Glomerular endothelial cell (primary cell): ENCODE results near the gene TMEM178B. TPM values are rescaled to one million over a fixed set of nuclear protein-coding genes. Genes with fewer than 3 reads are reported as not detected.

Experiments
- DNase-seq: peaks from one replicate; pipeline ENCODE4 v3.0.0-alpha.2; 2011; ENCODE audit warnings: low read depth, low spot score; ENCODE audit errors: extremely low read depth
- total RNA-seq: library from RNA; depleted of rRNA; stranded (reverse); fragments of >200 nt; gene quantifications from 2 replicates; pipeline ENCODE4 v1.2.3, GENCODE V29; 2015

Gene TMEM178B
- total RNA-seq, 1 donor from 2014 or later: 1.1 TPM

DNA sequence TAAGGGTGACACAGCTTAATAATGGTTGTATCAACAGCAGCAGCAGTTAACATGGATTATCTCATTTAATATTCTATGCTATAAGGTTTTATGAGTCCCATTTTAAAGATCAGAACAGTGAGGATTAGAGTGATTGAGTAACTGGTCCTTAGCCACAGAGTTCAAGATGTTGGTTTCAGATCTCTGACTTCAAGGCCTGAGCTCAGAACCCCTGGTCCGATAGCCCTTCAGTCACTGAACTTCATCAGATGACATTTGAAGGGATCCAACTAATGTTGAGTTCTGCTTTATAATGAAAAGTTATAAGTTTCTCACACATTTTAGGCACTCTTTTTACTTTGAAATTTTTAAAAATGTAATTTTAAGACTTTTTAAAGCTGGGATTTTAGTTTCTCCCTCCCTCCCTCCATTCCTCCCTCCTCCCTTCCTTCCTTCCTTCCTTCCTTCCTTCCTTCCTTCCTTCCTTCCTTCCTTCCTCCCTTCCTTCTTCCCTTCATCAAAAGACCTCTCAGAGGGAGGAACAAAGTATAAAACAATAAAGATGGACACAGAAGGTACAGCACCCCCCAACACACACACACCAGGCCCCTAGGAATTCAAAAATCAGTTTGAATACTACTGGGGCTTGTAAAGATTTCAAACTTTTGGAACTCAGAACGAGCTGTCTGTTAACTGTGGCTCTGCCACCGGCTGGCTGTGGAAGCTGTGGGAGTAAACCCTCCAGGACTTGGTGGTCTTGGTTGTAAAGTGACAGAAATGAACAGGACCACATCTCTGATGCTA lies 270.5 kb downstream of the TMEM178B start:
- DNase-seq: no peak

DNA sequence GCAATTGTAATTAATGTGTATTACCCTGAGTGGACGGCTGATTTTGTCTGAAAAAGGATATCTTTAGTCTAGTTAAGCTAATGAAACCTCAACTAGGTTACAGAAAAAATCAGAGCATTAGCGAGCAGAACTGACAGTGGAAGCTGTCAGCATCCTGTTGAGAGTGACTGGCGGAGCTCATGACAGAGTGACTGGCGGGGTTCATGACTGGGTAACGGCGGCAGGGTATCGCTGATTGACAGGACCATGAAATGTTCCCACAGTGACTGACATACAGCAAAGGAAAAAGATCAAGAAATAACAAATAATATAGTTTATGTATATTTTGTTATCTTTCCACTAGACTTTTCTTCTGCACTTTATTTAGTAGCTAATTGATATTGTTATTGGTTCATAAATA lies 274.9 kb downstream of the TMEM178B start:
- no peak for DNase-seq

DNA sequence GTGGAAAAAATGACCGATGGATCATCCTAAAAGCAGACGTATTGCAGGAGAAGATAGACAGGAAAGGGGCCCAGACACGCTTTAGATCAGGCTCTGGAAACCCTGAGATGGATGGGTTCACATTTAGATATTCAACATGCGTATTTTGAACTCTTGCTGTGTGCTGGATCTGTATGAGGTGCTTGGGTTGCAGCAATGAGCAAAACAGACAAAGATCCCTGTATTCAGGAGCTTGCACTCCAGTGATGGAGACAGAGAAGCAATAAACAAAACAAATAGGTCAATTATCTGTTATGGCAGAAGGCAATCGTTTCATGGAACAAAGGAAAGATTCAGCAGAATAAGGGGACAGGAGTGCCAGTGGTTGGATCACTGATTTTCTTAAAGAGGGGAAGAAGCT lies 275.5 kb downstream of the TMEM178B start:
- no peak for DNase-seq

GRCh38 chr7:141349804-141350203 lies 275.9 kb downstream of the TMEM178B start:
- DNase-seq: no peak

GRCh38 chr7:141351175-141351574 lies 277.3 kb downstream of the TMEM178B start:
- DNase-seq: no peak

DNA sequence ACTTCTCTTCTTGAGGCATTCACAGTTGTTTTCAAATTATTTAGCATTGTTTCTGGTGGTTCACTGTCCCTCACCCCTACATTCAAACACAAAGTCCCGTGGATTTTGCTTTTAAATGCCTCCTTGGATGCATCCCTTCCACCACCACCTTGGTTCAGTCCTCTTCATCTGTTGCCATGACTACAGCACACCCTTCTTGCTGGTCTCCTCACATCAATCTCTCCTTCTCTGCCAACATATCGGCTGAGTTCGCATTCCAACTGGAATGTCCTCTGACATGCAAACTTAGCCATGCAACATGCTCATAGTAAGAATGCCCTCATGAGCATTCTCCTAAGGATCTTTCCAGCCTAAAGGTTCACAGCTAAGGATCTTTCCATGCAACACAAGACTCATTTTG lies 279.1 kb downstream of the TMEM178B start:
- no peak for DNase-seq

DNA sequence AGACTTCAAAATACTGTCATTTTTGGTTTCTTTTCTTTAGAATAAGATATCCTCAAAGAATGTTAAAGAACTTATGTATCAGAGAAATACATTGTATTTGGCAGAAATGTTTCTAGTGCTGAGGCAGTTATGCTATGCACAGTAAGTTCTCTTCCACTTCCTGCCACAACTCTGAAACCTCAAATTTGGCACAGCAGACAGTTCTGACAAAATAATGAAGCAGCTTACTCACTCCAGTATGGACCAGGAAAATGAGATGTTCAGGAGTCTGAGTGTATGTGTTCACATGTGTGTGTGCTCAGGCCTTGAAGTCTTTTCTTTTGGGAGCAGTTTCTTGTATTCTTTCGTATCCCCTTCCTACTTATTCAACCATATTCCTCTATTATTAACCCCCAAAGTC lies 280.4 kb downstream of the TMEM178B start:
- DNase-seq: no peak

DNA sequence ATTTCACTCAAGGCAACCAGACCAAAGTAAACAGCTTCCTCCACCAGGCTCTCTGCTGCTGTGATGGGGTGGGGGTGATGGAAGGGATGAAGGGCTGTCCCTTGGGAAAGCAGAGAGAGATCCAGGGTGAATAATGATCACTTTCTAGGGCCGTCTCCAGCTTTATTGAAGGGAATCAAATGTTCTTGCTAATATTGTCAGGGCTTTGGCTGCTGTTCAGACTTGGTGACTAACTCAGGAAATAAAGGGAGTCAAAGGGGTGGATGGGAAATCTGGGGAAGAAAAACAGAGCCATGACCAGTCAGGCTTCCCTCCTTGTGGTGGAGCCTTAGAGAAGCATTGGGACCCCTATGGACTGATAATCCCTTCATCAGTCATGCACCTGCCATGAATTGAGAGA lies 281.2 kb downstream of the TMEM178B start:
- no peak for DNase-seq

DNA sequence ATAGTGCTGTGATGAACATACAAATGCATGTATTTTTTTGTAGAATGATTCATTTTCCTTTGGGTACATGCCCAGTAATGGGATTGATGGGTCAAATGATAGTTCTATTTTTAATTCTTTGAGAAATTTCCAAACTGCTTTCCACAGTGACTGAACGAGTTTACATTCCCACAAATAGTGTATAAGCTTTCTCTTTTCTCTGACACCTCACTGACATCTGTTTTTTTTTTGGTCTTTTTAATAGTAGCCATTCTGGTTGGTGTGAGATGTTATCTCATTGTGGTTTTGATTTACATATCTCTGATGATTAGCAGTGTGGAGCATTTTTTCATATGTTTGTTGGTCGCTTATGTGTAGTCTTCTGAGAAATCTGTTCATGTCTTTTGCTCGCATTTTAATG lies 282.3 kb downstream of the TMEM178B start:
- DNase-seq: no peak

DNA sequence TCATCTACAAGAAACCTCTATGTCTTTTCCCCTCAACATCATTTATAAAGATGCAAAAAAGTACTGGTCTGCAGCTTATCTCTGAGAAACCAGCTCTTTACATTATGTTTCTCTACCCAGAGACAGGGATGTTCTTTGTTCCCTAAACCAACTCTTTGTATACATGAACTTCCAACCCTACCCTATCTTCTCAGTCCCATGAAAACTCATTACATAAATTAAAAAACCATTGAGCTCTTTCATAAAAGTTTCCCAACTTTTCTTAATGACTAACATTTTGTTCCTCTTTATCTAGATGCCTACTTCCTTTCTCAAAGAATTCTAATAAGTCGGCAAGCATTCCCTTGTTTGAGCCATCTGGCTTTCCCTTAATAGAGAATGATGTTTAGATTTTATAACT lies 284.5 kb downstream of the TMEM178B start:
- no peak for DNase-seq

GRCh38 chr7:141359262-141359661 lies 285.4 kb downstream of the TMEM178B start:
- DNase-seq: no peak

DNA sequence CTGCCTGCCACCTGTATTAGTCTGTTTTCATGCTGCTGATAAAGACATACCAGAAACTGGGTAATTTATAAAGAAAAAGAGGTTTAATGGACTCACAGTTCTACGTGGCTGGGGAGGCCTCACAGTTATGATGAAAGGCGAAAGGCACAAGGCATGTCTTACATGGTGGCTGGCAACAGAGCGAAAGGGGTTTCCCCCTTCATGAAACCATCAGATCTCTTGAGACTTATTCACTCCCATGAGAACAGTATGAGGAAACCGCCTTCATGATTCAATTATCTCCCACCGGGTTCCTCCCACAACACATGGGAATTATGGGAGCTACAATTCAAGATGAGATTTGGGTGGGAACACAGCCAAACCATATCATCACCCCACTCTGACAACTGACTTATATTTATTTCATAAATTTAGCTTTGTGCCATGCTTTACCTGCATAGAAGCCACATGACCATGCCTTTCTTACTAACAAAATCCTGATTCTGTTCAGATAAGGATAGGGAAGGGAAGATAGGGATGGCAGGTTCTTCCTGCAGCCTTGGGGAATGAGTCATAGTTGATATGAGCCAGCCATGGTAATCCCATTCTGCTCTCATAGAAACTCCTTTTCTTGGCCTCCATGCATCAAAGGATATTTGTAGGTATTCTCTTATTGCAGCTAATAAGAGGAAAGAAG lies 286.0 kb downstream of the TMEM178B start:
- DNase-seq: no peak

DNA sequence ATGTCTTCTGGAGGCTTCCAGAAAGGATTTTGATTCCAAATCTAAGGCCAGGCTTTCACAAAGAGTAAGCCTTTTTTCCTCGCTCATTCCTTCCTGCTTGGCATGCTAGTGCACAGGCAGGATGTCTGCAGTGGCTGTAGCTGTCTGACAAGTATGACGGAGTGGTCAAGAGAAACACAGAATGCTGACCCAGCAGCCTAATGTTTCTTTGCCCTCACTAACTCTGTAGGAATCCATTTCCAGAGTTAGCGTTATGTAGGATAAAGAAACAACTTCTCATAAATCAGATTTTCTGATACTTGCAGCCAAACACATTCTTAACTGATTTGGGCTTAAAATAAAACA lies 286.5 kb downstream of the TMEM178B start:
- no peak for DNase-seq

GRCh38 chr7:141360803-141361202 lies 286.9 kb downstream of the TMEM178B start:
- no peak for DNase-seq

DNA sequence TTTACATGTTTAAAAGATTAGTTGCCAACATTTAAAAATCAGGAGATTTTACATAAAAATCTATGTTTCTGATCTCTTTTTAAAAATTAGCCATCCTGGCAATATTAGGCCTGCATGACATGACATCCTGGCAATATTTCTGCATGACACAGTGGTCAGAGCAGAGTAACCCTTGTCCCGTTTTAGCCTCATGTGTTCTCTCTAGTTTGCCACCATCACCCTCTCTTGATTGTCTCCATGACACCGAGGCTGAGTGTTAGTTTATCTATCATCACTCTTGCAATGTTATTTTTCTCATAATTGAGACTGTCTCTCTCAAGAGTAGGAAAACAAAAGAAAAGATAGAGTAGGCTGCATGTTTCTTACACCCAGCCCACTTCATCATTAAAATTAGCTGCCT lies 287.6 kb downstream of the TMEM178B start:
- DNase-seq: no peak

- no peak for DNase-seq
Measured at GRCh38 chr7:141361960-141362359, 288.1 kb downstream of the TMEM178B start.

- no peak for DNase-seq
Measured at GRCh38 chr7:141362580-141363435, 288.9 kb downstream of the TMEM178B start.

- DNase-seq: no peak
Measured at GRCh38 chr7:141363748-141364147, 289.9 kb downstream of the TMEM178B start.

GRCh38 chr7:141366091-141366621 lies 292.3 kb downstream of the TMEM178B start:
- no peak for DNase-seq

- DNase-seq: no peak
Measured at GRCh38 chr7:141369422-141369821, 295.6 kb downstream of the TMEM178B start.

- DNase-seq: no peak
Measured at GRCh38 chr7:141370178-141370577, 296.3 kb downstream of the TMEM178B start.
